Caco-2 (cell line): ENCODE results near the gene B3GNT5. TPM values are rescaled to one million over a fixed set of nuclear protein-coding genes. Genes with fewer than 3 reads are reported as not detected.

Experiments
- BruUV-seq: library from RNA; stranded (reverse); fragments of 400-500 nt; replicated peaks from 2 replicates; lab custom pipeline; 2021; lab: Mats Ljungman, UMichigan
- CTCF ChIA-PET: fragments of 300-600 bp; sonication (Branson Sonifier 250); formaldehyde crosslinking; loops from one replicate; lab custom pipeline; 2022; ENCODE audit warnings: antibody characterized with exemption; lab: Charles Lee
- POLR2A ChIA-PET: fragments of 300-600 bp; sonication (Branson Sonifier 250); formaldehyde crosslinking; loops from one replicate; lab custom pipeline; 2022; ENCODE audit warnings: antibody characterized with exemption; lab: Charles Lee
- DNase-seq, 2 experiments: peaks; one replicate each; pipeline versions ENCODE4 v3.0.0 to v3.0.0-alpha.2; 2020 to 2022
- H3K27me3 ChIP-seq: replicated peaks from 2 replicates; pipeline ENCODE4 v1.6.0; 2011; ENCODE audit warnings: low read length; ENCODE audit not compliant: control insufficient read depth, insufficient read depth
- H3K36me3 ChIP-seq: 2 replicates; pipeline ENCODE4 v1.5.1; 2011; ENCODE audit warnings: low read length; ENCODE audit not compliant: control insufficient read depth, insufficient read depth
- H3K4me1 ChIP-seq: fragments of 250-450 bp; sonication (Bioruptor Pico); 2 replicates; pipeline ENCODE4 v1.5.1; 2020; ENCODE audit warnings: mild to moderate bottlenecking
- H3K4me3 ChIP-seq: 2 replicates; pipeline ENCODE4 v1.5.1; 2011; ENCODE audit warnings: low read depth, mild to moderate bottlenecking, control low read depth, low read length
- H3K9me3 ChIP-seq: fragments of 250-450 bp; sonication (Bioruptor Pico); 2 replicates; pipeline ENCODE4 v1.5.1; 2020; ENCODE audit warnings: mild to moderate bottlenecking, moderate library complexity
- H3K27ac Mint-ChIP-seq: one replicate; pipeline ENCODE4 v1.8.0; 2022; ENCODE audit warnings: mixed read lengths; ENCODE audit not compliant: unreplicated experiment
- H3K27me3 Mint-ChIP-seq: one replicate; pipeline ENCODE4 v1.8.0; 2022; ENCODE audit warnings: mixed read lengths; ENCODE audit not compliant: insufficient read depth, unreplicated experiment
- H3K36me3 Mint-ChIP-seq: one replicate; pipeline ENCODE4 v1.8.0; 2022; ENCODE audit warnings: mild to moderate bottlenecking, mixed read lengths; ENCODE audit not compliant: insufficient read depth, unreplicated experiment
- H3K4me1 Mint-ChIP-seq: one replicate; pipeline ENCODE4 v1.8.0; 2022; ENCODE audit warnings: low read depth, mixed read lengths; ENCODE audit not compliant: unreplicated experiment
- H3K4me3 Mint-ChIP-seq: one replicate; pipeline ENCODE4 v1.8.0; 2022; ENCODE audit warnings: mild to moderate bottlenecking, moderate library complexity, mixed read lengths; ENCODE audit not compliant: unreplicated experiment
- H3K9me3 Mint-ChIP-seq: one replicate; pipeline ENCODE4 v1.8.0; 2022; ENCODE audit warnings: mixed read lengths; ENCODE audit not compliant: unreplicated experiment
- CTCF ChIP-seq, 2 experiments: fragments of 200-600 bp in 1 of 2; IDR thresholded peaks; 1 replicate in 1 of 2; 2 replicates in 1 of 2; pipeline versions ENCODE4 v1.5.1 to v1.8.0; 2011 to 2022; ENCODE audit warnings: antibody characterized with exemption in 1 of 2, control low read depth in 1 of 2, inconsistent platforms in 1 of 2, low read depth in 1 of 2, low read length in 1 of 2, mild to moderate bottlenecking in 1 of 2, moderate library complexity in 1 of 2; ENCODE audit not compliant: insufficient read depth in 1 of 2, severe bottlenecking in 1 of 2, unreplicated experiment in 1 of 2
- intact Hi-C: fragments of 100-400 bp; cut with micrococcal nuclease; formaldehyde crosslinking; loops from one replicate; pipeline ENCODE4 v1.10.0; 2022; ENCODE audit not compliant: unreplicated experiment
- total RNA-seq: library from RNA; stranded (reverse); gene quantifications from 2 replicates; pipeline ENCODE4 v1.2.3, GENCODE V29; 2022

The B3GNT5 gene
- total RNA-seq, 1 experiment from 2014 or later, result 9.4 TPM

- TF ChIP-seq CTCF (IDR thresholded peaks at IDR 0.05; ENCODE audit: insufficient read depth in 1 of 2, low read depth in 1 of 2, low read length in 1 of 2, severe bottlenecking in 1 of 2, unreplicated experiment in 1 of 2), result no peak
- no TSS peak for BruUV-seq
- POLR2A ChIA-PET, result no interaction called here
These were observed 19.1 kb upstream of the B3GNT5 start for GRCh38 chr3:183233966-183234365.

GRCh38 chr3:183239046-183239445, 14.0 kb upstream of the B3GNT5 start:
- CTCF ChIA-PET, result no interaction called here
- POLR2A ChIA-PET, result no interaction called here
- DNase-seq, result no peak
- H3K4me1 Mint-ChIP-seq, result no peaks in the 10 kb centered on the region
- no TSS peak for BruUV-seq
- intact Hi-C loops, result no loop called here
- no peak for TF ChIP-seq CTCF (IDR thresholded peaks at IDR 0.05; ENCODE audit: insufficient read depth in 1 of 2, low read depth in 1 of 2, low read length in 1 of 2, severe bottlenecking in 1 of 2, unreplicated experiment in 1 of 2)
- H3K36me3 Mint-ChIP-seq, result peaks cover 5% of the 10 kb centered on the region
- H3K9me3 Mint-ChIP-seq, result peaks cover 29% of the 10 kb centered on the region
- Histone ChIP-seq H3K36me3 (no peaks in the 10 kb centered on the region), H3K9me3 (peaks cover 10% of the 10 kb centered on the region), H3K27me3 (no peaks in the 10 kb centered on the region), H3K4me3 (no peak overlapping the region), H3K4me1 (no peaks in the 10 kb centered on the region)
- H3K4me3 Mint-ChIP-seq, result no peak overlapping the region
- no peaks in the 10 kb centered on the region for H3K27me3 Mint-ChIP-seq
- no peak overlapping the region for H3K27ac Mint-ChIP-seq

More at GRCh38 chr3:183233966-183234365, 19.1 kb upstream of the B3GNT5 start:
- Mint-ChIP-seq H3K4me1 (no peaks in the 10 kb centered on the region), H3K27me3 (no peaks in the 10 kb centered on the region), H3K36me3 (no peaks in the 10 kb centered on the region), H3K4me3 (no peak overlapping the region), H3K9me3 (no peaks in the 10 kb centered on the region), H3K27ac (no peak overlapping the region)
- no peaks in the 10 kb centered on the region for H3K27me3 ChIP-seq
- no peak for DNase-seq
- H3K4me3 ChIP-seq, result no peak overlapping the region
- intact Hi-C loops, result no loop called here
- no peaks in the 10 kb centered on the region for H3K36me3 ChIP-seq
- H3K4me1 ChIP-seq, result no peaks in the 10 kb centered on the region
- CTCF ChIA-PET, result no interaction called here
- no peaks in the 10 kb centered on the region for H3K9me3 ChIP-seq

GRCh38 chr3:183242431-183242830, 10.6 kb upstream of the B3GNT5 start:
- Mint-ChIP-seq H3K9me3 (peaks cover 29% of the 10 kb centered on the region), H3K27me3 (no peaks in the 10 kb centered on the region), H3K4me3 (no peak overlapping the region), H3K27ac (no peak overlapping the region), H3K4me1 (peaks cover 17% of the 10 kb centered on the region), H3K36me3 (peaks cover 5% of the 10 kb centered on the region)
- POLR2A ChIA-PET, result no interaction called here
- BruUV-seq, result no TSS peak
- H3K4me3 ChIP-seq, result no peak overlapping the region
- peaks cover 10% of the 10 kb centered on the region for H3K9me3 ChIP-seq
- no peaks in the 10 kb centered on the region for H3K27me3 ChIP-seq
- H3K4me1 ChIP-seq, result no peaks in the 10 kb centered on the region
- no peak for DNase-seq
- TF ChIP-seq CTCF (IDR thresholded peaks at IDR 0.05; ENCODE audit: insufficient read depth in 1 of 2, low read depth in 1 of 2, low read length in 1 of 2, severe bottlenecking in 1 of 2, unreplicated experiment in 1 of 2), result no peak
- CTCF ChIA-PET, result no interaction called here
- H3K36me3 ChIP-seq, result no peaks in the 10 kb centered on the region
- intact Hi-C loops, result no loop called here
